HG03280 (cell line): Measurements from ENCODE around the gene C12orf56.
"Not testable (repeated sequence)": the region's sequence is repeated elsewhere in the genome, so short reads cannot be mapped to it uniquely, and the experiment has no call there.

Experiments
- ATAC-seq: cut with Tn5 transposase; IDR thresholded peaks from one replicate; pipeline ENCODE4 v1.9.1; 2021; ENCODE audit warnings: mild to moderate bottlenecking, moderate library complexity; ENCODE audit not compliant: unreplicated experiment

The C12orf56 gene

DNA sequence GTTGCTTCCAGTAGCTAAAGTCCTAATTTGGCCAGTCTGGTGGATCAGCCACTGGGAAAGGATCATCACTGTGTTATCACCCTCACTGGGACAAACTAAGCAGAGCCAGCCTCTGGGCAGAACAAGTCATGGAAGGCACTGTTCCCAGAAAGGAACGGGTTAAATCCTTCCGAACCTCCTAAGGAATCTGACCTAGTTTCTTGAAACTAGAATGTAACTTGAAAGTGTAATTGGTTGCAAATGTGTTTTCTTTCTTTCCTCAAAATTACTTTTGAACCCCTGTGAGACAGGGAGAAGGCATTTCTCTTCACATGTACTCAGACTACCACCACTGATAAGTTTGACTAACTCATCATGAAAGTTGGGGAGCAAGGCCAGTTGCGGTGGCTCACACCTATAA lies 149.8 kb downstream of the C12orf56 start:
- no peak for ATAC-seq

DNA sequence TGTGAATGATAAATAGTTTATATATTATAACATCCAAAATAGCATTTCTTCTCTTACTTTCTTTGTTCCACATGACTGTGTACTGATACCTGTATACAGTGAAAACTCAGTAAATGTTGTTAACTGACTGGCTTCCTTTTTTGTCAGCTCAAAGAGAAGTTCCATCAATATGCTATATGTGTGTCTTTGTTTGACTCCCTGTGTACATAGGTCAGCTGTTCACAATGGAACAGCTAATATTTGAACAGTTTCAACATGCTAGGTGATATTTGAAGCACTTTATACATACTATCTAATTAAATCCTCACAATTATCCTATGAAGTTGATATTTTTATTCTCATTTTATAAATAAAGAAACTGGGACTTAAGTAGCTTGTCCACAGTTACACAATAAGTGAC lies 153.2 kb downstream of the C12orf56 start:
- no peak for ATAC-seq

DNA sequence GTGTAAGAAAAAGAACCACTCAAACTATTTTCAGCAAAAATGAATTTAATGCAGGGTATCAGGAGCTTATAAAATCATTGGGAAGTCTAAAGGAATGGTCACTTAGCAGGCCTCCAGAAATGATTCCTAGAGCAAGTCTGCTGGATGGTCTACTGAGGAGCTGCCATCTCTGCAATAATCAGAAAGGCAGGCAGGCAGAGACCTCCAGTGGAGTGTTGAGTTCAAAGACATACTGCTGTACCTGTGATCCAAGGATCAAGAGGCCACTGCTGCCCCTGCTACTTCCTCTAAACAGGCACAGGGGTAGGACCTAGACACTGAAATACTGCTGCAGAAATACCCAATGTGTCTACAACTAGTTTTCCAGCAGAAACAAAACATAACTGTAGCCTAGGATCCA lies 154.0 kb downstream of the C12orf56 start:
- ATAC-seq = no peak

DNA sequence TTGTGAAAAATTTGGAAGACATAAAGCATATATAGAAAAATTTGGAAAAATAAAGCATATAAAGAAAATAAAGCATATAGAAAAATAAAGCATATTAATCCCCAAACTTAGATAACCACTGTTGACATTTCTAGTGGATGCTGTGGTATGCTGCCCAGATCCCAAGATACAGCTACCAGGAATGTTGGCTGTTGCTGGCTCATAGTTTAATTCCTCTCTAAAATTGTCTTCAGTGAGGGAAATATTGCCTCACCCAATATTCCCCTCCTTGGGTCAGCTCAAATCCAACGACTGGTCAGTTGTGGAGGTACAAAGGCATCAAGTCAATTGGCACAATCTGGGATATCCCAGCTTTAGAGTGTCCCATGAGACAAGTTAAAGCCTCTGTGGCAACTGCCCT lies 158.4 kb downstream of the C12orf56 start:
- no peak for ATAC-seq

DNA sequence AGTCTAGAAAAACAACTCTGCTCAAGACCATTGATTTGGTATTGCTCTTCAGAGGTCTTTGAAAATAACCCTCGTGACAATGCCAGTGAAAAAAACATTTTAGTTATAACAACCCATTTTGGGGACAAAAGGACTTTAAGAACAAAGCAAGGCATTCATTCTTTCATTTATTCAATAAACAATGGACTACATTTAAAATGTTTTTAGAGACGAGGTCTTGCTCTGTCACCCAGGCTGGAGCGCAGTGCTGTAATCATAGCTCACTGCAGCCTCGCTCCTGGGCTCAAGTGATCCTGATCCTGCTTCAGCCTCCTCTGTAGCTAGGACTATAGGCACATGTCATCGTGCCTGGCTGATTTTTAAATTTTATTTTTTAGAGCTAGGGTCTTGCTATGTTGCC lies 160.8 kb downstream of the C12orf56 start:
- no peak for ATAC-seq

DNA sequence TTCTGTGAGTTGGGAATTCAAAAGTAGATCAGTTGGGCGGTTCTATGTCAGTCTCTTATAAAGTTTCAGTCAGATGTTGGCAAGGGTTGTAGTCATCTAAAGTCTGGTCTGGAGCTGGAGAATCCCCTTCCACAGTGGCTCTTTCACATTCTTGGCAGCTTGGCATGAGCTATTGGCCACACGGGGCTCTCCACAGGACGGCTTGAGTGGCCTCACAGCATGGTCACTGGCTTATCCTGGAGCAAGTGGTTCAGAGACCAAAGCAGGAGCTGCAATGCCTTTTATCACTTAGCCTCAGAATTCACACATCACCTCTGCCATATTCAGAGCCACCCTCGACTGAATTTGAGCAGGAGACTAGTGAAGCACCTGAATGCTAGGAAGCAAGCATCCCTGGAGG lies 161.3 kb downstream of the C12orf56 start:
- no peak for ATAC-seq

DNA sequence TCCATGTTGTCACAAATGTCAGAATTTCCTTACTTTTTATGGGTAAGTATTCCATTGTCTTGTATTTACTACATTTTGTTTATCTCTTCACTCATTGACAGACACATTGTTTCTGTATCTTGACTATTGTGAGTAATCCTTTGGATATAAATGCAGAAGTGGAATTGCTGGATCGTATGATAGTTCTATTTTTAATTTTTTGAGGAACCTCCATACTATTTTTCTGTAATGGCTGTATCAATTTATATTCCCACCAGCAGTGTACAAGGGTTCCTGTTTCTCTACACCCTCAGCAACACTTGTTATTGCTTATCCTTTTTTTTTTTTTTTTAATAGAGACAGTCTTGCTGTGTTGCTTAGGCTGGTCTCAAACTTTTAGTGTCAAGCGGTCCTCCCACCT lies 164.9 kb downstream of the C12orf56 start:
- ATAC-seq = no peak

DNA sequence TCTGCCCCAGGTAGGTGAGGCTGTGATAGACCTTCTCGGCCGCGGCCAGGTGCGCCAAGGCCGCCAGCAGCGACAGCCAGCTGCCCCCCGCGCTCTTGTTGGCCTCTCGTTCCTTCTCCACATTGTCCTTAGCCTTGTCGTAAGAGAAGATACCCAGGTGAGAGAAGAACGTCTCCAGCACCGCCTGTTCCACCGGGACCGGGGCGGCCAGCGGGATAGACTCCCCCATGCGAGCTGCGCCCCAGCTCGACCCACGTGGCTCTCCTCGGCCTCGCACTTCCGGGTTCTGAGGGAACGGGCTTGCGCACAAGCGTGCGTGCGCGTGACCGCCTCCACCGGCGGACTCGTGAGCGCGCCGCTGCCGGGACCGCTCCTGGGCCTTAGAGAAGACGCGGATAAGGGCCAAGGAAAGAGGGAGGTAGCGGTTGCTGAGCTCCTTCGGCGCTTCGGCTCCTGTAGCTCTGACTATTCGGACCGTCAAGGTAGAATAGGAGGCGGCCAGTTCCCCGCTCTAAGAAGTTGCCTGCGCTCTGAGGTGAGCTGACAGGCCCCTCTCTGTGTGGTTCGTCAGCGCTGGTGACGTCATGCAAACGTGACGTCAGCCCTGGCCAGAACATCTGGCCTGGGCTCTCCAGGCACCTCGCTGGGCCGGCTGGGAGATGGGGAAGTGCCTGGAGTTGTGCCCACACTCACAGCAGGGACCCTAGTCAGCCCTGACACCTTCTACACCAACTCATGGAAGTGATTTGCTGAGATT lies 168.4 kb downstream of the C12orf56 start, which contains the start of gene KICS2:
KICS2 (minus strand) TSS at position 288 of the 757 bp plus-strand sequence; CDS start at position 229, 59 bp downstream.
- ATAC-seq = peak; percentile 96

DNA sequence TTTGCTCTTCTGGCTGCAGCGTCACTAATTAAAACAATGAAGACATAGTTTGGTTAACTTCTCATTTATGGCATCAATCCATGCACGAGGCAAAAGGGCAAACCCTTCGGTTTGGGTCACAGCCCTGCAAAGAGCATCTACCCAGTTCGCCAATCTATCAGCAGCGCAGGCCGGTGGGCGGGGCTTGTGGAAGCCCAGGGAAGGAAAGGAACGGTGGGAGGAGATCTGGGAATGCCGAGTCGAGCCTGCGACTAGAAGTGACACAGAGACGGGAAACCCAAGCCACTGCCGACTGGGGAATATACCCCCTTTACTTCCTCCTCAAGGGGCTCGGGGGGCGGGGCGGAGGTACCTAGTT lies 168.9 kb downstream of the C12orf56 start:
- peak; percentile 21 for ATAC-seq

DNA sequence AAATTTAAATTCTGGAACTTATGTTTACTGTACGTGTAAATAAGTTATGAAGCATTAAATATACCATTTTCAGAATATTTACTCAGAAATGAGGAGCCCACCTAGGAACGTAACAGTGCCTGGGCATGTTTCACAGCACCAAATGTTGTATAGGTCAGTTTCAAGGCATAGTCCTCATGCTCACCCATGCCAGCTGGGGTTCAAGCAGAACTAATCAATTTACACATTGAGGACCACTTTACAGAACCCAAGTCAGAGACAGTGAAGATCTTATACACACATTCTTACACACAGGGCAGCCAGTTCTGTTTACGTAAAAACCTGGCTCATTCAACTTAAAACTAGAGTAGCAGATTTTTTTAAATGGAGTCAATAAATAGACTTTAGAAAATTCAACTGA lies 170.5 kb downstream of the C12orf56 start:
- ATAC-seq = no peak

DNA sequence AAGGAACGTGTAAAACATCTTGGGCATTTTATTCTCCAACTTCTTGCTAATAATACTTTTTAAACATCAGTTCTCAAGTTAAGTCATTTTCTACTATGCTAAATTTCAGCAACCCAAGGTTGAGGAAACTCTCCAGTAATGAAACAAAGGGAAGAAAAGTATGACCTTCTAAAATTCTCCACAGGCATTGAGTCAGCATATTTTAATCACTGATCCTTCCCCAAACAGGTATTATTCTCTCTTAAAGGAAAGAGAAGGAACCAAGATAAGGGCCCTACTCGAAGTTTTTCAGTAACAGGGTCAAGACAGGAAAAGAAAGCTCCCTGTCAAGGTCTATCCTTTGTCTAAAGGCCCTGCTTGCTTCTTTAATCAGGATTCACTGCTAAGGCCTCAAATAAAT lies 171.4 kb downstream of the C12orf56 start:
- no peak for ATAC-seq

DNA sequence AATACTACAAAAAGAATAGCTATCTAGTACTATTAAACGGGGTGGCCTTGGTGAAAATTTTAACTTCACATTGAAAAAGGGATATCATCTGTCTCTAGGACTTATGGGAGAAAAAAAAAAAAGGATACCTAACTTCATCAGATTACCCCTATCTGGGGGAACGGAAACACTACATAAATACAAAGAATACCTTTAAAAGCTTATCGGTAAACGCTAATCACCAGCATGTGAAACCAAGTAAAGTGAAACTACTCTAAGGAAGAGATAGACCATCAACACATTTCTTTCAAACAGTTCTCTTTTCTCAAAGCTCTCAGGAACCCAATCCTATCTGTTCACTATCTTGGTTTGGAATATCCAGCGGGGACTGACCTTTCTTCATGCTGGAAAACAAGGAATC lies 172.0 kb downstream of the C12orf56 start:
- ATAC-seq = no peak

DNA sequence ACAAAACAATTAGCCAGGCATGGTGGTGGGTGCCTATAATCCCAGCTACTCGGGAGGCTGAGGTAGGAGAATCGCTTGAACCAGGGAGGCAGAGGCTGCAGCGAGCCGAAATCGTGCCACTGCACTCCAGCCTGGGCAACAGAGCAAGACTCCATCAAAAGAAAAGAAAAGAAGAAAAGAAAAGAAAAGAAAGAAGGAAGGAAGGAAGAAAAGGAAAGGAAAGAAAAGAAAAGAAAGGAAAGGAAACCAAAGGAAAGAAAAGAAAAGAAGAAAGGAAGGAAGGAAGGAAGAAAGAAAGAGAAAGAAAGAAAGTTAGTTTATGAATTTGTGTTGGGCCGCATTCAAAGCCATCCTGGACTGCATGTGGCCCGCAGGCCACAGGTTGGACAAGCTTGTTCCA lies 172.9 kb downstream of the C12orf56 start:
- ATAC-seq = not testable (repeated sequence)

DNA sequence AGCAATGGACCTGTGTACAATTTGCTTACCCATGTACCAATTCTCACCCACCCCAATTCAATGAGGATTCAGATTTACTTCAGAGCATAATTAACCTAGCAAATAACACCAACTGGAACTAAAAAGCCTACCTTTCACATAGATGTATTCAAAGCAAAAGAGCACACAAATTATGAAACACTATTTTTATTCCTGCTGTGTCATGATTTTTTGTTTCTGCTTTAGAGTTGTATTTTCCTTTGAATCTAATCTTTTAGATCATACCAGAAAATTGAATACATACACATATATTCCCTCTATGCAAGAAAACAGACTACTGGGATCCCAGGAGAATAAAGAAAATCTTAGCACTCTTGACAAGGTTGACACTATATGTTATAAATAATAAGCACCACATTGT lies 174.3 kb downstream of the C12orf56 start:
- ATAC-seq = no peak
